NCI-H1417 treated with DMSO at 0.1 percent for 48 hours (cell line): Measurements from ENCODE around the gene SPATS2L.

Experiments used
- DNase-seq: peaks from one replicate; lab custom pipeline; 2025; lab: John Stamatoyannopoulos, UW

SPATS2L gene

DNA sequence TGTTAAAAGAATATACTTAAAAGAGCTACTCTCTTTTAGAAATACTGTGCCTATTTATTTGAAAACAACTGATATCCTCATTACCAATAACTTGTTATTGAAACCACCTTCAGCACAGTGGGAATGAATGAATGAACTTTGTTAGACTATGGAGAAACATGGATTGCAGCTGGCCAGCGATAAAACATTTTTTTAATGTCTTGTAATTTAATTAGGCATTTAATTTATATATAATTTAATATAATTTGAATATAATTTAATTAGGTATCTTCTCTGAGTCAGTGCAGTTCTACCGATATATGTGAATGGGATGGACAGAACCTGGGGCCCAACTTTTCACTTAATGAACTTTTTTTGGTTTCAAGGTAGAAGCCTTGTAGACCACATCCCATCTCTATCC lies 109.0 kb downstream of the SPATS2L start:
- DNase-seq = no peak

GRCh38 chr2:200416878-200417277 lies 110.4 kb downstream of the SPATS2L start:
- DNase-seq = no peak

DNA sequence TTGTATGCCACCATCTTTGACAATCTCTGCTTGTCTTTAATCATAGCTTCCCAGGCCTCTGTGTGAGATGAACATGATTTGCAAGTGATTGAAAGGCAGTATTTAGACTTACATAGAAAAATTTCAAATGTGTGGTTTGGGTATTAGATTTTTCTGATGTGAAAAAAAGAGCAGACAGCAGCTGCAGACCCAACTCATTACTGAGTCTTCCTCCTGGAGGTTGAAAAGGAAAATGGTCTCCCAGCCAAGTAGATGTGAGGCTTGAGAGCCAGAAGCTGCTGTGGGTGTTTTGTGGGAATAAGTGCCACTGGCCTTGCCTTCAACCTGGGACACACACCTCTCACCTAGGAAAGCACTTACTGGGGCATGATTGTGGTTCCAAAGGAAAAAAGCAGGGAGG lies 110.9 kb downstream of the SPATS2L start:
- DNase-seq = no peak

DNA sequence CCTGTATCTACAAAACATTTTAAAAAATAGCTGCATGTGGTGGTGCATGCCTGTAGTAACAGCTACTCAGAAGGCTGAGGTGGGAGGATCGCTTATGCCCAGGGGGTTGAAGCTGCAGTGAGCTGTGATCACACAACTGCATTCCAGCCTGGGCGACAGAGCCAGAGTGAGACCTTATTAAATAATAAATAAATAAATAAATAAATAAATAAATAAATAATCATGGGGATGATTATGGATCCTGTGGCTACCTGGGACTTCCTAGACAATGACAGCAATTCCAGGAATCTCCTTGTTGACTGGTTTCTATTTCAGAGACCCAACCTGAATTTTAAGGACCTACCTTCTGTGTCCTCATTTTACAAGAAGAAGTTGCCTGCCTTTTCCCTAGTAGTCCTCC lies 111.9 kb downstream of the SPATS2L start:
- no peak for DNase-seq

GRCh38 chr2:200419325-200419724 lies 112.8 kb downstream of the SPATS2L start:
- DNase-seq = no peak

GRCh38 chr2:200421270-200421669 lies 114.8 kb downstream of the SPATS2L start:
- no peak for DNase-seq

DNA sequence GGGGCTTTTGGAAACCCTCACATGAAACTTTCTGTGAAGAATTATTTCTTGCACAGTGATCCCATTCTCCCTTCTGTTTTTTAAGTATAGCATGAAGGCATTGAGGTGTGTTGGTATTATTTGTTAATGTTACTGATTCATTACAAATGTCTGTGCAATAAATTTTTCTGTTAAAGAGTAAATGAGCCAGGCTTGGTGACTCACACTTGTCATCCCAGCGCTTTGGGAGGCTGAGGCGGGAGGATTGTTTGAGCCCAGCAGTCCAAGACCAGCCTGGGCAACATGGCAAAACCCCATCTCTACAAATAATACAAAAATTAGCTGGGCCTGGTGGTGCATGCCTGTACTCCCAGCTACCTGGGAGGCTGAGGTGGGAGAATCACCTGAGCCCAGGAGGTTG lies 115.6 kb downstream of the SPATS2L start:
- DNase-seq = no peak

- DNase-seq = no peak
These were observed 116.2 kb downstream of the SPATS2L start for GRCh38 chr2:200422532-200423261.

DNA sequence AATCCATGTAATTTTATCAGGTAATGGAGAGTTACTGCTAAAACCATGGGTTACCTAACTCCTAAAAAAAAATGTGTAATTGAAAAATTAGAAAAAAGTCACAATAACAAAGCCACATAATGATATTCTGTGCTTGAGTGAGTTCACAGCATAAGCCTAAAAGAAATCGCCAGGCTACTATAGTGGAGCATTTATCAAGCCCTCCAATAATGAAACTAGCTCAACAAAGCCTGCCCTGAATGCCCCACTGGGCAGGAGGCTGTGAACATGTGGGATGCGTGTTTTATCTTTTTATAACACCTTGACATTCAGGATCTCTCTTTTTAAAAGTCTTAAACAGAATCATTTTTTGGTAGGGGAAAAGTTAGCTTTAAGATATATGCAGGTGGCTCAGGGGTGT lies 117.0 kb downstream of the SPATS2L start:
- no peak for DNase-seq

DNA sequence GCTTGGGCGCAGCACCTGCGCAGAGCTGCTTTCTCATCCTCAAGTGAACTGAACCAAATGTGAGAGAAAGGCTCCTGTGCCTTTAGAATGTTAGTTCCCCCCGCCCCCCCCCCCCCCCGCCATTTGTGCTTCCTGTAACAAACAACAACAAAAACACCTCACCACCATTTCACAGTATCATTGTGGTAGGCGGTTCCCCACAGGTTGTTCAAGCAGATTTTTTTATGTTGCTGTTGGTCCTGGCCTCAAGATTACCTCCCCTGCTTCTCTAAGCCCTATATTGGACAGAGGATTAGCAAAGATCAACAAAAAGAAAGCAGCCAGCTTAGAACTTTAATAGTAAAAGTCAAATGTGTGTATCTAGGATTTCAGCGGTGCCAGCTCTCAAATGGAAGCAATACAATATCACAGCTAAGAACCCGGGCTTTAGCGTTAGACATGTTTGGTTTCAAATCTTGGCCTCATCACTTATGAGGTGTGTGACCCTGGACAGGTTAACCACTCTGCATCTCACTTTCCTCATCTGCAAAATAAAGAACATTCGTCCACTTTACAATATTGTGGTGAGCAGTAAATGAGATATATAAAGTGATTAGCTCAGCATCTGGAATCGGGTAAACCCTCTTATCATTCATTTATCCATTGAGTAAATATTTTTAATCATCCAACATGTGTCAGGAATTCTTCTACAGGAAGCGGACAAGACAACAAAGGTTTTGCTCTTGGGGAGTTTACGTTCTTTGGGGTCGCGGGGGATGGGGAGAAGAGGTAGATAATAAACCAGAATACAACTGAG lies 118.7 kb downstream of the SPATS2L start:
- DNase-seq = no peak

GRCh38 chr2:200426754-200427153 lies 120.3 kb downstream of the SPATS2L start:
- DNase-seq = no peak

DNA sequence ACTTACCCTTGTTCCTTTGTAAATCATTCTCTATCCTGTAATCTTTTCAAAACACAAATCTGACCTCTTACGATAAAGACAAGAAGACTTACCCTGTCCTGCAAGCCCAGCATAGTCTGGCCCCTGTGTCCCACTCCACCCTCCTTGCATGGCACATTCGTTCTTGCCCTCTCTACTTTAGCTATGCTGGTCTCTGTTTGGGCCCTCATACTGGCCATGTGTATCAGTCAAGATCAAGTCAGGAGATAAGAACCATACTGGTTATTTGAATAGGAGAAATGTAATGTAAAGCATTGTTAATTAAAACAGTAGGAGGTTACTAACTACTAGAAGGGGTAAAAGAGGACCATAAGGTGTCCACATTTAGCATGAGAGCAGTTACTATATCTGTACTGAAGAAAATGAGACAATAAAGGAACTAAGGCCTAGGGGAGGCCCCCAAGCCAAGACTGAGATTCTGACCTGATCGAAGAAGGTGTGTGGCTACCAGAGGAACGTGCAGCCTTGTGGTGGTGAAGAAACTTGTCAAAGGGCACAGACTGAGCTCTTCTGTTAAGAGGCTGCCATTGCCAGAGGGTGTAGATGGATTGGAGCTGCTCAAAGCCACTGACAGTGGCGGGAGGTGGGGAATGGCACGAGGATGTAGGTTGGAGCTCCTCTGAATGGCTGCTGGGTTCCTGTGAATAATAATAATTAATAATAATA lies 122.6 kb downstream of the SPATS2L start:
- DNase-seq = no peak

DNA sequence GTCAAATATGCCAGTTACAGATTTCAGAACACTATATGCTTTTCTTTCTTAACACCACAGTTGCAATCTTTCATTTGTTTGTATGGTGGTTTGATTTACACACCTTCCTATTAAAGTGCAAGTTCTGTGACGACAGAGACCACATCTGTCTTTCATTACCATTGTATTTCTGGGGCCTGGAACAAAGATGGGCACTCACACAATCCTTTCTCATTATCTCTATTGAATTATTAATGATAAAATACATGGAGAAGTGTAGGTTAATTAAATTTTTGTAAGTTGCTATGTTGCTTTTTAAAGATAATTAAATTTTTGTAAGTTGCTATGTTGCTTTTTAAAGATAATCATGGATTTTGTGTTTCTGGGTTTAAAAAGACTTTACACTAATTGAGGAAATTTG lies 123.5 kb downstream of the SPATS2L start:
- DNase-seq = no peak

DNA sequence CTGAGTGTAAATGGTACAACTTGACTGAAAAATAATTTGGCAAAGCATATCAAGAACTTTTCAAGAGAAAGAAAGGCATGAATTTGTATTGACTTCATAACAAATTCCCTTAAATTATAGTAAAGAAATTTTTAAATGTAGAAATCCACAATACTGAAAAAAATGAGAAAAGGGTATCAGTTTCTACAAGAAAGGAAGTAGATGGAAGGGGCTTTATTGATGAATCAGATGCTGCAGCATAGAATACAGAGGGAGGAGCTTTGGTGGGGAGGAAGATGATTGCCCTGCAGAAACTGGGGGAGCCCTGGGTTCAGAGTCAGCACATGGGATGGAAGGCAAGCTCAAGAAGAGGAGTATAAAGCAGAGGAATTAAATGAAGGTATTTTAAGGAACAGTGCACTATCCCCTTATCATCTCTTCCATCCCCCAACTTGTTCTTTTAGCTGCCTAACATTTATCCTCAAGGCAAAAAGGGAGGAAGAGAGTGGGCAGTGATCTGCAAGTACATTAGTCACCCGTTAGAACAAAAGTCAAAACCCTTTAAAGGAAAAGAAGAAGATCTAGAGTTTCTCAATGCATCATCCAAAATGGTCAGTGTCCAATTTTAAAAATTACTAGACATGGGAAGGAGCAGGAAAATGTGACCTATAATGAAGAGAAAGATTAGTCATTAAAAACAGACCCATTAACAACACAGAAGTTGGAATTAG lies 125.7 kb downstream of the SPATS2L start:
- DNase-seq = no peak

DNA sequence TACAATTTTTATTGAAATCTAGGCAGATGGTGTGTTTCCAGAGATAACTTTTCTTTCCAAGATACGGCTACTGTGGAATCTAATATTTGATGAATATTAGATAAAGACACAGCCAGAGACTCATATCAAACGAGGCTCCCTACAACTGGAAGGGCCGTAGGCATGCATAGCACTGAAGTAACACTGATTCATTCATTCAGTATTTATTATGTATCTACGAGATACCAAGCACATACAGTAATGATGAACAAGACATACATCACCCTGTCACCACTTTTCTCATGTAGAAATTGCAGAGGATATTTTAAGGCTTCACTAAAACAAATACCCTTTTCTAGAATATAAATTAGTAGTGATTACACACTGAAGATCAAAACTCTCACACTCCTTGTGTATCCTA lies 128.9 kb downstream of the SPATS2L start:
- no peak for DNase-seq

DNA sequence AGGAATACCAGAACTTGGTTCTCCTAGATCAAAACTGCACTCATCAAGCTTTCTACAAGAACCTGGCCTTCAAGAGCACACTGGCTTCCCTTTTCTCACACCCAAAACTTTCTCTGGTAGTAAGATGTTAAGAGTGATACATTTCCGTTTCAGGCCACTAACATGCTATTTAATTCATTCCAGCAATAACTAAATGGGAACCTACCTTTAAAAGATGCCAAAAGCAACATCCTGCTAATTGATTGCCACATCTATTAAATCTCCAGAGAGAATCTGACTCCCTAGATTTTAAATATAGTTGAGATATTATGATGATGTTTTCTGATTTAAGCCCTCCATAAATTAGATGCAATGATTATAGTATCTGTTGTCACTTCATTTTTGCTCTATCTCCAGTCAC lies 131.8 kb downstream of the SPATS2L start:
- no peak for DNase-seq

DNA sequence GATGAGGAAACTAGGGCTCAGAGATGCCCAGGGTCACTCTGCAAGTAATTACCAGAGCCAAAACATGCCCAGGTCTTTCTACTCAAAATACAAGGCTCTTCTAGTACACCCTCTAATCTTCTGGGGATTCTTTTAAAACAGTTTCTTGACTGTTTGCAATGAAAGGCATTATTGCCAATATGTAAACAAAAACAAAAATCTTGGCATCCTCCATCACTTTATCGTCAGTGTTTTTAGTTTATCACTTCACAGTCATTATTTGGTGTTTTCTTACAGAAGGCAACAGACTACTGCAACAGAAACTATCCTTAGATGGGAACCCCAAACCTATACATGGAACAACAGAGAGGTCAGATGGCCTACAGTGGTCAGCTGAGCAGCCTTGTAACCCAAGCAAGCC lies 132.4 kb downstream of the SPATS2L start:
- DNase-seq = no peak

DNA sequence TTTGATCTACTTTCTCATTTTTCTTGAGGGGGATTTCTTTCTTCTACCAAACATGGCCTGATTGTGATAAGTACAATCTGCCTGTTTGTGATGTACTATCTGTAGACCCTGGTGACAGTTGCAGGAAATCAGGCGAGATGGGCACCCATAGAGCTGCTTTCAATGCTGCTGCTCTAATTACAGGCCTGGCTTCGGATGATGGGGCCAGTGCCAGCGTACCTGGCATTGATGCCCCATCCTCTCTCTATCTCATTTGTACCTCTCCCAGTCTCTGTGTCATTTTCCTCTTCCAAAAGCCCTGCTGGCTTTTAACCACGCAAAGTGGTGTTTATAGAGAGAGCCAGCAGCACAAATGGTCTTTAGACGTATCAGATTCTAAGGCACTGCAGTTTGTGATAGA lies 133.5 kb downstream of the SPATS2L start:
- DNase-seq = no peak

DNA sequence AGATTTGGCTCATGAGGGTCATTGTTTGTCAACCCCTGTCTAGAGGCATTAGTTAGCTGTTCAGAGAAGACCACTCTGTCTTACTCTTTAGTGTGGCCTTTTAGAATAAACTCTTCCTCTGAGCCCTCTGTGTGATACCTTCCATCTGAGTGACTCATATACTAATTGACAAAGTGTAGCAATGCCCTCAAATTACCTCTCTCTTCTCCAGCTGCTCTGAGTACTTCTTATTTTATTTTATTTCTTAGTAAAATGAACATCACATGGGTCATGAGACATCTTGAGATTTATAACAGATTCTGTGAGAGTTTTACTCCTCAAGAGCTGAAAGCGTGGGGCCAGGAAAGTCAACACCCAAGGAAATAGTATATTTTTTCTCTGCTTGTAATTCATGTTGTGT lies 136.0 kb downstream of the SPATS2L start:
- no peak for DNase-seq

DNA sequence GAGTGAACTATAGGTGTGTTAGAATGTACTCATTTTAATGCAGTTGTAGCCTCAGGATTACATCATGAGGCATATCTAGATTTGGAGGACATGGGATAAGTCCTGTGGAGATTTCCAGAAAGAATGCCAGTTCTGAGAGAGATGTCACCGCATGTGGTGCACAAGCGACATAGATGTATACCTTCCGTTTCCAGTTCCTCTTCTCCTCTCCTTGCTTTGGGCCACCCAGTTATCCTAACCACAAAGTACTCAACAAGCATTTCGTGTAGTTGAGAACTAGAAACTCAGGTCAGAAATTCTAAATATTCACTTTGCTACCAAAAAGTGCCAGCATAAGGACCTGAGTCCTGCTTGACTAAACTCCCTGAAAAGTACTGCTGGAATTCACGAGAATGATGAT lies 136.9 kb downstream of the SPATS2L start:
- DNase-seq = no peak

- DNase-seq = no peak
These were observed 137.4 kb downstream of the SPATS2L start for GRCh38 chr2:200443916-200444315.

- no peak for DNase-seq
These were observed 138.0 kb downstream of the SPATS2L start for GRCh38 chr2:200444530-200444929.
